Endothelial cell of umbilical vein (primary cell): ENCODE results near the gene CAMK2B.

Source experiments
- CTCF ChIP-seq, 2 donors: IDR thresholded peaks; 1 replicate in 1 of 2; 2 replicates in 1 of 2; pipeline ENCODE4 v1.5.1; 2011; ENCODE audit warnings: low read length in 2 of 2, mild to moderate bottlenecking in 2 of 2, moderate library complexity in 2 of 2, control low read depth in 1 of 2, inconsistent platforms in 1 of 2, low read depth in 1 of 2; ENCODE audit not compliant: insufficient read depth in 1 of 2; ENCODE audit errors: extremely low read depth in 1 of 2
- EZH2 ChIP-seq: IDR thresholded peaks from 2 replicates; pipeline ENCODE4 v1.6.1; 2012; ENCODE audit warnings: borderline replicate concordance, low read depth, mild to moderate bottlenecking, moderate library complexity, low read length, inconsistent platforms; ENCODE audit not compliant: severe bottlenecking
- FOS ChIP-seq: IDR thresholded peaks from 2 replicates; pipeline ENCODE4 v1.6.1; 2011; ENCODE audit warnings: mild to moderate bottlenecking, low read length, moderate library complexity, borderline replicate concordance; ENCODE audit not compliant: insufficient read depth
- MAX ChIP-seq: IDR thresholded peaks from 2 replicates; pipeline ENCODE4 v1.6.1; 2011; ENCODE audit not compliant: insufficient read depth, insufficient read length
- POLR2A ChIP-seq: IDR thresholded peaks from 2 replicates; pipeline ENCODE4 v1.6.1; 2012; ENCODE audit warnings: low read depth, mild to moderate bottlenecking, control low read depth, low read length
- POLR2AphosphoS5 ChIP-seq: IDR thresholded peaks from 2 replicates; pipeline ENCODE4 v1.6.1; 2012; ENCODE audit warnings: low read depth, mild to moderate bottlenecking, control low read depth, low read length, moderate library complexity; ENCODE audit not compliant: insufficient read depth

GRCh38 chr7:44258423-44258760 lies 67.0 kb downstream of the CAMK2B start:
- TF ChIP-seq EZH2 (no peak), POLR2A (no peak), CTCF (IDR thresholded peaks at IDR 0.05; ENCODE audit: extremely low read depth in 1 of 2, insufficient read depth in 1 of 2, low read depth in 1 of 2, low read length in 2 of 2) (no peak), POLR2AphosphoS5 (no peak), MAX (no peak), FOS (no peak)
